Dermis blood vessel endothelial cell (primary cell): Measurements from ENCODE around the gene ADCK2. TPM values are rescaled to one million over a fixed set of nuclear protein-coding genes. Genes with fewer than 3 reads are reported as not detected.
"Not testable (repeated sequence)": the region's sequence is repeated elsewhere in the genome, so short reads cannot be mapped to it uniquely, and the experiment has no call there.

Experiments used
- DNase-seq: peaks from one replicate; pipeline ENCODE4 v3.0.0; 2010
- total RNA-seq: library from RNA; depleted of rRNA; stranded (reverse); fragments of >200 nt; gene quantifications from 2 replicates; pipeline ENCODE4 v1.2.3, GENCODE V29; 2014

The ADCK2 gene, protein sequence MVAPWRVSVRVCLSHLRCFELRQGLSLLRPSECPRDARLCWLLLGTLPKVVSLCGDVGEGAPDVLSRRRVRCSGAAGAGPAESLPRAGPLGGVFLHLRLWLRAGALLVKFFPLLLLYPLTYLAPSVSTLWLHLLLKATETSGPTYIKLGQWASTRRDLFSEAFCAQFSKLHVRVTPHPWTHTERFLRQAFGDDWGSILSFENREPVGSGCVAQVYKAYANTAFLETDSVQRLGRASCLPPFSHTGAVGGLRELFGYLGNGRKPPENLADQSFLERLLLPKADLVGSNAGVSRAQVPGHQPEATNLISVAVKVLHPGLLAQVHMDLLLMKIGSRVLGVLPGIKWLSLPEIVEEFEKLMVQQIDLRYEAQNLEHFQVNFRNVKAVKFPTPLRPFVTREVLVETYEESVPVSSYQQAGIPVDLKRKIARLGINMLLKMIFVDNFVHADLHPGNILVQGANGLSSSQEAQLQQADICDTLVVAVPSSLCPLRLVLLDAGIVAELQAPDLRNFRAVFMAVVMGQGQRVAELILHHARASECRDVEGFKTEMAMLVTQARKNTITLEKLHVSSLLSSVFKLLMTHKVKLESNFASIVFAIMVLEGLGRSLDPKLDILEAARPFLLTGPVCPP
- 30.6 and 44.2 TPM in 2 replicates for total RNA-seq

DNA sequence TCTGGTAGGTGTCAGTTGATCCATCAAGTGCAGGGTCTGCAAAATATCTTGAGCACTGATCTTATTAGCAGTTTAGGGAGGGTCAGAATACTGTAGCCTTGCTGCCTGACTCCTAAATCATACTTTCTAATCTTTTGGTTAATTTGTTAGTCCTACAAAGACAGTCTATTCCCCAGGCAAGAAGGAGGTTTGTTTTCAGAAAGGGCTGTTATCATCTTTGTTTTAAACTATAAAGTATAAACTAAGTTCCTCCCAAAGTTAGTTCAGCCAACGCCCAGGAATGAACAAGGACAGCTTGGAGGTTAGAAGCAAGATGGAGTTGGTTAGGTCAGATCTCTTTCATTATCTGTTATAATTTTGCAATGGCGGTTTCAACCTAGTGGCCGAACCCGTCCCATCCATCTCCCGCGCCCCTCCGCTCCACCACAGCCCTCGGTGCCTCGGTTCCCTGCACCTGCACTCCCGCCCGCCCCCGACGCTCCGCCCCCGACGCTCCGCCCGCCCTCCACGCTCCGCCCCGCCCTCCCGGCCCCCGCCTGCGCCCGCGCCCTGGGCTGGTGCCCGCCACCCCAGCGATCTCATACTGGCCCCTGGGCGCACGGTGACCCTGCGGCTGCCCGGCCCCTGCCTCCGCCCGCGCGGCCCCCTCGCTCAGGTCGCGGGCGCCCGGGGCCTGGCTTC, at the start of gene ADCK2:
Gene ADCK2 (plus strand): TSS at position 564 of the 681 bp plus-strand sequence. CDS start 386 bp downstream, outside the sequence.
- peak; percentile 55 for DNase-seq

DNA sequence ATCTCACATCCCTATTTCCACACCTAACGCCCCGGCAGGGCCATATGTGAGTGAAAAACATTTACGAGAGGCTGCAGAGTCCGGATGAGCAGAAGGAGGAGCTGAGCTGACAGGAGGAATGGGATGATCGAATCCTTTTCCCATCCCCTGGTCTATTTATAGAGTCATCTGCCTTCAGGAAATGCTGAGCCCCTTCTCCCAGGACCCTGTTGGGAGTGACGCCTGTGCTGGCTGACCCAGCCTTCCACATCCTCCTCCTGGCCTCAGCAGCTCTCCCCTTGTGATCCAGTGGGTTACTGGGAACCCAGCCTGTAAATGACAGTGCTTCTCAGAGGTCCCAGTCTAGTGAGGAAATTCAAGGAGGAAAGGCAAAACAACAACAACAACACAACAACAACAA, 48.8 kb upstream of the ADCK2 start:
- no peak for DNase-seq

DNA sequence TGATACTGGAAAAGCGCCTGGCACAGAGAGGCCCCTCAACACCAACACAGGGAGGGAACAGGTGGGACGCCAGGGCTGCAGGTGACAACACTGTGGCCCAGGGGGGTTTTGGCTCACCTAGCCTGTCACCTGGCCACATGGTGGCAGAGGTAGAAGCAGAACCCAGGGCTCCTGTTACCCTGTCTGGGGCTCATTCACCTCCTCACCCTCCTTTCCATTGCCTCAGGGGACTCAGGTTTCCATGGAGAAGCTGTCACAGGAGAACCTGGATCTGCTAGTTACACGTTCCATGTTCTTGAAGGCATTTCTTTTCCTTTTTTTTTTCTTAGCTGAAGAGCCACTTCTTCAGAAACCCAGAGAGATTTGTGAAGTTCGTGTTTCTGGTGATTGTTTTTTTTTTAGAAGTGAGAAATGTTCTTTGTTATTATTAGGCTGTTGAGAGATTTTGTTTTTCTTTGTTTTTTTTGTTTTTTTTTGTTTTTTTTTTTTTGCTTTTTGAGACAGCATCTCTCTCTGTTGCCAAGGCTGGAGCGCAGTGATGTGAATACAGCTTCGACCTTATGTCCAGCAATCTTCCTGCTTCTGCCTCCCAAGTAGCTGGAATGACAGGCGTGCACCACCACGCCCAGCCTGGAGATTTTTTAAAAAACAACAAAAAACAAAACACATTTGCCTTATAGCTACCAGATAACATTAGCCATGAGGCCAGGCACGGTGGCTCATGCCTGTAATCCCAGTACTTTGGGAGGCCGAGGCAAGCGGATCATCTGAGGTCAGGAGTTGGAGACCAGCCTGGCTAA, 48.2 kb upstream of the ADCK2 start:
- no peak for DNase-seq

DNA sequence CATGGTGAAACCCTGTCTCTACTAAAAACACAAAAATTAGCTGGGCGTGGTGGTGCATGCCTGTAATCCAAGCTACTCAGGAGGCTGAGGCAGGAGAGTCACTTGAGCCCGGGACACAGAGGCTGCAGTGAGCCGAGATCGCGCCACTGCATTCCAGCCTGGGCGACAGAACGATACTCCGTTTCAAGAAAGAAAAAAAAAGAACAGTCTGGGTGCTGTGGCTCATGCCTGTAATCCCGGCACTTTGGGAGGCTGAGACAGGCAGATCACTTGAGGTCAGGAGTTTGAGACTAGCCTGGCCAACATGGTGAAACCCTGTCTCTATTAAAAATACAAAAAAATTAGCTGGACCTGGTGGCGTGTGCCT, 47.6 kb upstream of the ADCK2 start:
- not testable (repeated sequence) for DNase-seq

DNA sequence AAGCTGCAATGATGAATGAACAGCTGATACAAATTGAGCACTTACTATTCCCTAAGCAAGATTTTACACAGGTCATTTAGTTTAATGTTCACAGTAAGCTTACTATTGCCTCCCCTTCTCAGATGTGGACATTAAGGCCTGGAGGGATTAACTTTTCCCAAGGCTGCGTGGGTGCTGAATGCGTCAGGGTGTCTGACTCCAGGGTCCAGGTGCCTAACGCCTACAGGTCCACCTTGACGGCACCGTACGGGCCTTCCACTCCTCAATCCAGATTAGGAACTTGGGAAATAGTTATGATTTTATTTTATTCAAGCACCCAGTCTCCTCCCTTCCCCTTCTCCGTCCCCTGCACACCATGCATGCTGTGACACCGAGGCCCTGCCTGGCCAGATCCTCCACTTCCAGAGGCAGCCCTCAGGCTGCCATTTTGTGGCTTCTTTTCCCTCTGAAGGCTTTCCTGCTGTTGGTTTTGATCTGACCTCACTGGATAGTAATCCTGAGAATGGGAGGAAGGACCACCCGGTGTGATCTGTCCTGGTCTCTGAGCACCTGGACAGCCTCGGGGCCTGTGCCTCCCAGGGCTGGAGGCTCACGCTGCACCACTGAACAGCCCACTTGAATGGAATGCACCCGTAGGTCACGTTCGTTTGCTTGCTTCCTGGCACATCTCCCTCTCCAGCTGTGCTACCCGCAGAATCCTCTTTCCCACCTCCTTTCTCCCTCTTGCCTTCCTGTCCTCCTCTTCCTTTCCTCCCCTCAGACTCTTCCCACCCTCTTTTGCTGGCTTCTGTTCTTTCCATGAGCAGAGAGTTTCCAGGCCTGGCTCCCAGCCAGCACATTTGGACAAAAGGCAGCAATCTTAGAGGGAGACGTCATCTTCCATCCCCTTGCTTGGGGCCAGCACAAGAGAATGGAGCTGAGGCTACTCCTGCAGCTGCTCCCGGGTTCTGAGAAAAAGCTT, 46.6 kb upstream of the ADCK2 start:
- peak; percentile 66 for DNase-seq

DNA sequence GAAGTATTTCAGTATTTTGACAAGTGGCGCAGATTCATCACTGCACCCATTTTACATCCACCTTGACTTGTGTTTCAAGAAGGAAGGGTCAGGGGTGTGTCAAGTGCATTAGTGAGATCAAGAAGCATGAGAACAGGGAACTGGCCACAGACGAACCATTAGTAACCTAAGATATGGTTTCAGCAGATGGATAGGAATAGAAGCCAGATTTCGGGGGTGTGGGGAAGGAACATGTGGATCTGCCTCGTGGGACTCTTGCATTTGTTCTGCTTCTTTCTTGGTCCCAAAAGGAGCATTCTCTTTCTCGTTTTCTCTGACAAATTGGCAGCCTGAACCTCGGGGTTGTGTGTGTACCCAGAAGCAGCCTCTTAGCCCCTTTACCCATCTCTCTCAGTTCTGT, 41.7 kb upstream of the ADCK2 start:
- no peak for DNase-seq

DNA sequence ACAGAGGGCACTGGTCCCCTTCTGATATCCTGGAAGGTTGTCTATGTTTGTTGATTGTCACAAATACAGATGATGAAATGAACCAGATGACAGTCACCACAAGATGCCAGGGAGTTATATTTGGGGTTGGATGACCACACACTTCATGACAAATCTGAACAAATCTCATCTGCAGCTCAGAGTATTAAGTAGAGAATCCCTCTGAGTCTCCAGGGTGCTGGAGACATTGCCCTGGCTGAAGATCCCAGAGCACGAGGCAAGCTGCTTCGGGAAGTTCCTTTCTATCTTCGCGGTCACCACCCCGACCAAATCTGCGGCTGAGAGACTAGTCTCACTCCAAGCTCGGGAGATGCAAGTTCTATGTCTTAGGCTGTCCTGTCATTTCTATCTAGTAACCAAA, 41.1 kb upstream of the ADCK2 start:
- no peak for DNase-seq

DNA sequence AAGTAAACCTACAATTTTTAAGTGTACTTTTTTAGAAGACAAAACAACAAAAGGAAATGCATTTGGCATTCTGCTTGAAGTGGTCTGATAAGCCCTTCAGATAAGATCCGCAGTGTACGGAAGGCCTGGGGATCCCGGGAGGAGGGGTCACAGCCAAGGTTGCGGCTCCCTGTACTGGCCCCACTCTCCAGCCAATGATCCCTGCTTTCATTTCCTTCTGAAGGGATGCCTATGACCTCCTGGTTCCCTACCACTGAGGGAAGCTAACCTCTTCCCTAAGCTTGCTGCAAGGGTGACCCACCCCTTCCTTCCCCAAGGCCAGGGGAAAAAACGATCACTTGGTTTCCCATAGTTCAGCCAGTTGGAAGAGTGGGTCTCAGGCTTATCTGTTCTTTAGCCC, 37.4 kb upstream of the ADCK2 start:
- no peak for DNase-seq

DNA sequence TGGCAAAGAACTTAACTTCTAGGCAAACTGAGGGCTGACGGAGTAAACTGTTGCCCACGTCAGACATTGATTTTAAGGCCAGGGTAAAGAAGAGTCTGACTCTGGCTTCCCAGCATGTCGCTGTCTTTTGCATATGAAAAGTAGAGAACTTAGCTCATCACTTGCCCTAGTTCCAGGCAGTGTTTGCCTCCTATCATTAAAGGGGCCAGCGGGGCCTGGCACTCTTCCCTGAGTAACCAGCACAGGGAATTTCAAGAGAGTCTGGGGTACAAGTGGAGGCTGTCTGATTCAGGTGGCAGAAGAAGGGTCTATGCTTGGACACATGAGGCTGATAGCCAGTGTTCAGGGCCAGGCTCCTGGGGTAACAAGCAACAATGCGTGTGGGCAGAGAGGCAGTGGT, 36.9 kb upstream of the ADCK2 start:
- no peak for DNase-seq

DNA sequence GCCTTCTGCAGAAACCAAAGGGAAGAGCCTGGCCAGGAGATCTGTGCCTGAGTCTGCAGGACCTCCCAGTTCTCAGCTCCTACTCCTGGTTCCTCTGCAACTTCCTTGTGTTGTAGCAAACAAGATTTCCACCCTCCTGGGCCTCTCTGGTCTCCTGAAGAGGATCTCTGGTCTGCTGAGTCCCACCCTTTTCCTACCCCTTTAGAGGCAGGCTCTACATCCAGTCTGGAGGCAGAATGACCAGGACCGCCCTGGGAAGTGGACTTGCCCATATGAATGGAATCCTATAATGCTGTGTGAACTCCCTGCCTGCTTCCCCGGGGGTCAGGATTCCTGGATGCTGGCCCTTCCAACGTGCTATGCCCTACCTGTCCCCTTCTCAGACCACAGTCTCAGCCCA, 35.3 kb upstream of the ADCK2 start:
- no peak for DNase-seq

DNA sequence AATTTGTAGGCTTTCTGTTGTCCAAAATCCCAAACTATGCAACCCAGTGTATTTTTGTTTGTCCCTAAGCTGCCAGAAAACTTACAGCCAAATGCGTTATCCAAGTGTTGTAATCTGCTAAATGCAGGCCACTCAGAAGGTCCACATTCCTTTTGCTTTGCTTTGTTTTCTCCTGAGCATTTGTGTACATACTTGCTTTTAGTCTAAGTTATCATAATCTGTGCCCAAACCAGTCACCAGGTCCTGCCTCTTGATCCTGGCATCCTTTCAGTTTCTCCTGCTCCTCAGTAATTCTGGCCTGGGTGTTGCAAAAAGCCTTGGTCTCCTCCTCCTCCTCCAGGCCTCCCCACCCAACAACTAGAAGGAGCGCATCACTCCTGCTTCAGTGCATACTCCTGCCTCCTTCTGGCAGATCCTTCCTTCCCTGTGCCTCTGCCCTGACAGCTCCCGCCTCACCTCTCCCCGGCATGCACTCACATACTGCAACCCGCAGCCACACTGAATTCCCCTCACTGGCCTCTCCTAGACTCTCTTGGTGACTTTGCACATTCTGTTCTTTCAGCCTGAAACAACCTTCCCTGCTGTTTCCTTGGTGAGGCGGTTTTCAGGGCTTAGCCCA, 34.5 kb upstream of the ADCK2 start:
- DNase-seq: no peak

DNA sequence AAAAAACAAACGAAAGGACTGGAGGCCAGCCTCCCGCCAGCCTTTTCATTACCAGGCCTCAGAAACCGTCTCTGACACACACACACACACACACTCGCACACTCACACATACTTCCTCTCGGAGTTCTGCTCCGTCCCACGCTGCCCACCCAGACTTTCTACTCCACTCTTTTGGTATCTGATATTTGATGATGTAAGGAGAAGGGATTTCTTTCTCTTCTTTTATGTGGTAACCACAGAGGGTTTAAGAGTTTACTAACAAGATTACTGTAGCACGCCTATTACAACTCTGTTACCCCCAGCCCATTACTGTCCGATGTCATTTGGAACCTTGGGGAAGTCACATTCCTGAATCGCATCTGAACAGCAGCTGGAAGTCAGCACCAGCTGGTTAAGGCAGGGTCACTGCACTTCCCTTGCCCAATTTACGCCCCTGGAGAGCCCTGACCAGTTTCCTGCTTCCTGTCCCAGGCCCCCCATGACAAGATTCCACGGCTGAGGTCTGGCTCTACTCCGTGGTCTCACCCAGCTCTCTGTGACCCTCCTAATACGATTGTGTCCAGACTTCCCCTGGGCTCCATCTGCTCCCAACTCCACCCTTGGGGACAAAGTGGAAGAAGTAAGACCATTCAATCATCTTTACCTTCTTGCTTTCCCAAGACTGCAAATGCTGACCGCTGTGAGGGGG, 33.2 kb upstream of the ADCK2 start:
- no peak for DNase-seq

DNA sequence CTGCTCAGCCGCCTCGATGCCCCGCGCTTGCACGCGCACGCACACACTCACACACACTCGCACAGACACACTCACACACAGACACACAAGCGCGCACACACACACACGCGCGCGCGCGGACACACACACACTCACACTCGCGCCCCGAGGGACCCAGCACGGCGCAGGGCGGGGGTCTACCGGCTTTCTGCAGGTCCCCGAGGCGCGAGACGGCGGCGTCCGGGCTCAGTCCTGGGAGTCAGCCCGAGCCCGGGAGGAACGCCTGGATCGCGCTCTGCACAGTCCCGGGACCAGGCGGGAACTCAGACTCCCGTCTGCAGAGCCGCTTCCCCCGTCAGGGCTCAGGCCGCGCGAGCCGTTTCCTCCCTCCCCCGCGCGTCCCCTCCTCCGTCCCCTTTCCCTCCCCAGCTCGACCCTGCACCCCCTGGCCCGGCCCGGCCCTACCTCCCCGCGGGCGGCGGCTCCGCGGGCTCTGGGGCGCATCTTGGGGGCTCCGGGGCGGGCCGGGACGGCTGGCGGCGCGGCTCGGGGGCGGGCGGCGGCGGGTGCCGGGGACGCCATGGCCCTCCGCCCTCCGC, 32.6 kb upstream of the ADCK2 start:
- no peak for DNase-seq

DNA sequence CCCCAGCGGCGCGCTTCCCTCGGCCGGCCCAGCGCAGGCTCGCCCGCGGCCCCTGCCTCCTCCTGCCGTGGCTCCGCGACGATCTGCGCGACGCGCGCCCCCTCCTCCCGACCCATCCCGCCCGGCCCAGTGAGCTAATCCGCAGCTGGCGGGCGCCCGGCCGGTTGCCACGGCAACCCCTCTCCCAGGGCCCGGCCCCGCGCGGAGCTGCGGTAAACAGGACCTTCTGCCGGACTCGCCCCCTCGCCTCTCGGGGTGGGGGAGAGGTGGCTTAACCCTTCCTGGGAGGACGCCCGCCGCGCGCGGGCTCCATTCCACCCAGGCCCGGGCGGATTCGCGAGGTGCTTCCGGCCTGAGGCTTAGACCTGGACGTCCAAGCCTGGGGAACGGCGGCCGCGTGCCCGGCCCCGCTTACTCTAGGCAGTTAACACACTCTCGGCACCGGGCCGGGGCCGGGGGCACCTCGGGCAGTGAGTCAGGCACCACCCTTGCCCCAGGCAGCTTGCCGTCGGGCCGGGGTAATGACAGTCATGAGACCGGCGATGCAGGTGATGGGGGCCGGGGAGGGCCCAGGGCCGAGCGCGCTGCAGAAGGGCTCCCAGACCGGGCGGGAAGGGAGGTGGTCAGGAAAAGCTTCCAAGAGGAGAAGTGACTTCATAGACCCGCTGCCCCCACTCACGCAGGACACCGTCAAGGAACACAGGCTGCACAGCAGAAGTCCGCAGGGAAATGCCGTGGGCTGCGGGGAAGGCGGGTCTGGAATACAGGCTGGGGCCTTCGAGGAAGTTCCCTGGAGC, 31.8 kb upstream of the ADCK2 start, which contains the start of gene DENND2A:
Gene DENND2A (minus strand): TSS at position 87 of the 797 bp plus-strand sequence. CDS start 38,416 bp downstream, outside the sequence.
- no peak for DNase-seq

DNA sequence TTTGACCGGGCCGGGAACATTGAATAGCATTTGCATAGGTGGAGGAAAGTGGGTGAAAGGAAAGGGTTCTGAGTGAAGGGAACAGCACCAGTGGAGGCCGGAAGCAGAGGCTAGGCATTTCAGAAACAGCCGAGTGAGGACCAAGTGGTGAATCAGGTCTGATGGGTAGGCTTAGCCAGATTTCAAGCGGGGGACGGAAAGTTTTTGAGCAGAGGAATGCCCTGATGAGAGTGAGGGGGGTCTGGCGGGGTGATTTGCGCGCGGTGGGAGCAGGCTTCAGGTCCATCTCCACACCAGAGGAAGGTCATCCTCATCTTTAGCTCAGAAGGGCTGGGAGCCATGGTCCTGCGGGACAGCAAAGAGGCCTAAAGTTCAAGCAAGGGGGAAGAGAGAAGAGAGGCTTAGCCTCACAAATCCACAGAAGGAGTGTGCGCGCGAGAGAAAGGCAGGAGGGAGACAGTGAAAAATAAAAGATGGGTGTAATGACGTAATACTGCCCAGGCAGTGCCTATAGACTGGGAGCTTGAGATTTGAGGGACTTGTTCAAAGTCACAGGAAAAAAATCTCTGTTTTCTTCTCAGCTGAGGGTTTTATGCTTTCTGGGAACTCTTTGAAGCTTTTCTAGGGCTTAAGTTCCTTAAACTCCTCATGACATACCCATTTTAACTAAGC, 31.1 kb upstream of the ADCK2 start:
- DNase-seq: no peak

DNA sequence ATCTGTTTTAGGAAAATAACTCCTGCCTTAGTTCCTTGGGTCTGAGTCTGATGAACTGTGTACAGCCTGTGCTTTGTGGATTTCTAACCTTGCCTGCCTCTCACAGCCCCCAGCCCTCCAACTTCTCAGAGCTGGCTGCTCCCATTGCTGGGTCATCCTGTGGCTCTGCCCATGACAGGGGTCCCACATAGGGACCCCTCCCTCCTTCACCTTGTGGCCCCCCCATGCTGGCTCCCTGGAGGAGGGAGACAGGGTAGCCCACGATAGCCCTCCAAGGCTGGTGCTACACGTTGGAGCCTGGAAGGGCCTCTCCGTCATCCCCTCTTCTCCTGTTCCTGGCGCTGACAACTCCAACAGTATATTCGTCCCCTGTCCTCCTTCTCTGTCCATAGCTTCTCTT, 29.3 kb upstream of the ADCK2 start:
- DNase-seq: no peak

DNA sequence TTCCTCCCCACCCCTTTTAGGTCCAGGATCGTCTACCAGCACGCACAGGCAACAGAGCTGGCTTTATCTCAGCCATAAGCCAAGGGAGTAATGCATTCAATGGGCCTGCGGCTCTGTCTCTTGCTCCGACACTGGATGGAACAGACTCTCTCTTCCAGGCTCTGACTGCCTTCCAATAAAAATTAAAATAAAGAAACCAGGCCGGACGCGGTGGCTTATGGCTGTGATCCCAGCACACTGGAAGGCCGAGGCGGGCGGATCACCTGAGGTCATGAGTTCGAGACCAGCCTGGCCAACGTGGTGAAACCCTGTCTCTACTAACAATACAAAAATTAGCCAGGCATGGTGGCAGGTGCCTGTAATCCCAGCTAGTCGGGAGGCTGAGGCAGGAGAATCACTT, 28.0 kb upstream of the ADCK2 start:
- not testable (repeated sequence) for DNase-seq

DNA sequence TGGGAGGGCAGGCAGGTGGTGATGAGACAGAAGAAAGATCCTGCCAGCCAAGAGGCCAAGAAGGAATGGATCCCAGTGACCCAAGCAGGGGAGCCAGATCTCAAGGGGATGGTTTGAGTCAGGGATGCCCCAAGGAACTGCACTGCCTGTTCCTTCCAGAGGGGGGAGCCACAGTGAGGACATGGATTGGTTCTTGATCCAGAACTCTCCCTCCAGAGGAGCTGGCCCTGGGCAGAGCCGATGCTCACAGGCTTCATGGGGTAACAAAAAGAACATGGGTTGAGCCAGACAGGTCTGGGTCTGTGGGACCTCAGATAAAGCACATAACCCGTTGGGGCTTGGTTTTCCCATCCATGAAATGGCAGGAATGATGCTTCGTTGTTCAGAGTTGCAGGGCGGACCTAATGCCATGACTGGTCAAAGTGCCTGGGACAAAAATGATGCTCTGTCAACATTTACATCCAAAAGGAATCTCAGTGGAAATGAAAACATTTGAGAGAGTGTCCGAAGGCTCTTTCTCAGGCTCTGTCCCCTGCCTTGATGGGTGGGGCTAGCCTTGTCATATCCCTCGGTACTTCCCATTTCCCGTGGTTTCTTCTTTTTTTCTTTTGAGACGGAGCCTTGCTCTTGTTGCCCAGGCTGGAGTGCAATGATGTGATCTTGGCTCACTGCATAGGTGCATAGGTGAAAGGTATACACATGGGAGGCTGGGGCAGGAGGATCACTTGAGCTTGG, 27.4 kb upstream of the ADCK2 start:
- DNase-seq: no peak
